Measurements from ENCODE around the gene SHC1. TPM values are rescaled to one million over a fixed set of nuclear protein-coding genes. Genes with fewer than 3 reads are reported as not detected.

The SHC1 gene
- total RNA-seq, 1 donor from 2014 or later = 69.0 TPM

GRCh38 chr1:155004352-155005075, 34.0 kb upstream of the SHC1 start:
- H3K27ac Mint-ChIP-seq = peak overlapping the region; percentile 29
- no peaks in the 10 kb centered on the region for H3K9me3 ChIP-seq (ENCODE audit: low read depth)
- H3K4me3 Mint-ChIP-seq = peak overlapping the region; percentile 84
- H3F3A ChIP-seq (ENCODE audit: low read depth) = peaks cover 29% of the 10 kb centered on the region
- peaks cover 21% of the 10 kb centered on the region for H3K4me1 Mint-ChIP-seq
- H3K9ac ChIP-seq = no peak overlapping the region
- DNase-seq (ENCODE audit: low spot score) = no peak
- peaks cover 5% of the 10 kb centered on the region for H3K27me3 Mint-ChIP-seq (ENCODE audit: insufficient read depth, low read depth)
- no peak overlapping the region for H2AFZ ChIP-seq (replicated peaks)
- no peak for TF ChIP-seq EZH2phosphoT487 (IDR thresholded peaks at IDR 0.05)
- TF ChIP-seq CTCF (IDR thresholded peaks at IDR 0.05) = no peak
- no peak for TF ChIP-seq EZH2 (IDR thresholded peaks at IDR 0.05)
- H3K4me3 ChIP-seq = peak overlapping the region; percentile 72
- H3K9me3 Mint-ChIP-seq = peaks cover 2% of the 10 kb centered on the region
- H3K79me2 ChIP-seq (ENCODE audit: low read depth) = peaks cover 38% of the 10 kb centered on the region
- no peaks in the 10 kb centered on the region for H3K27me3 ChIP-seq
- no peaks in the 10 kb centered on the region for H3K36me3 ChIP-seq
- no peak overlapping the region for H3K27ac ChIP-seq
- peaks cover 30% of the 10 kb centered on the region for H3K4me1 ChIP-seq
- H3K4me2 ChIP-seq = peak overlapping the region; percentile 98
- no peaks in the 10 kb centered on the region for H3K36me3 Mint-ChIP-seq
- H4K20me1 ChIP-seq (ENCODE audit: low read depth) = no peaks in the 10 kb centered on the region

- Histone ChIP-seq H3K79me2 (ENCODE audit: low read depth) (peaks cover 38% of the 10 kb centered on the region), H4K20me1 (ENCODE audit: low read depth) (no peaks in the 10 kb centered on the region), H3K4me1 (peaks cover 28% of the 10 kb centered on the region), H3K9me3 (ENCODE audit: low read depth) (no peaks in the 10 kb centered on the region), H3K27ac (no peak overlapping the region), H3K27me3 (no peaks in the 10 kb centered on the region), H3F3A (ENCODE audit: low read depth) (peaks cover 35% of the 10 kb centered on the region), H3K4me3 (peak overlapping the region; percentile 72), H3K36me3 (no peaks in the 10 kb centered on the region), H3K9ac (no peak overlapping the region), H2AFZ (replicated peaks) (no peak overlapping the region), H3K4me2 (peak overlapping the region; percentile 98)
- Mint-ChIP-seq H3K27me3 (ENCODE audit: insufficient read depth, low read depth) (peaks cover 3% of the 10 kb centered on the region), H3K27ac (peak overlapping the region; percentile 87), H3K9me3 (peaks cover 2% of the 10 kb centered on the region), H3K36me3 (no peaks in the 10 kb centered on the region), H3K4me3 (peak overlapping the region; percentile 95), H3K4me1 (peaks cover 23% of the 10 kb centered on the region)
- TF ChIP-seq CTCF (IDR thresholded peaks at IDR 0.05) = no peak
- no peak for TF ChIP-seq EZH2phosphoT487 (IDR thresholded peaks at IDR 0.05)
- no peak for TF ChIP-seq EZH2 (IDR thresholded peaks at IDR 0.05)
- peak; percentile 59 for DNase-seq (ENCODE audit: low spot score)
Measured at GRCh38 chr1:155003766-155004351, 33.3 kb upstream of the SHC1 start.

- Histone ChIP-seq H3K4me2 (peak overlapping the region; percentile 98), H3K4me1 (peaks cover 24% of the 10 kb centered on the region), H3K9ac (no peak overlapping the region), H3K27me3 (no peaks in the 10 kb centered on the region), H4K20me1 (ENCODE audit: low read depth) (no peaks in the 10 kb centered on the region), H2AFZ (replicated peaks) (no peak overlapping the region), H3K4me3 (peak overlapping the region; percentile 72), H3K36me3 (no peaks in the 10 kb centered on the region), H3K9me3 (ENCODE audit: low read depth) (no peaks in the 10 kb centered on the region), H3F3A (ENCODE audit: low read depth) (peaks cover 40% of the 10 kb centered on the region), H3K79me2 (ENCODE audit: low read depth) (peaks cover 38% of the 10 kb centered on the region), H3K27ac (no peak overlapping the region)
- peak; percentile 62 for DNase-seq (ENCODE audit: low spot score)
- Mint-ChIP-seq H3K27me3 (ENCODE audit: insufficient read depth, low read depth) (peaks cover 3% of the 10 kb centered on the region), H3K4me1 (peaks cover 25% of the 10 kb centered on the region), H3K36me3 (no peaks in the 10 kb centered on the region), H3K9me3 (peaks cover 2% of the 10 kb centered on the region), H3K27ac (peak overlapping the region; percentile 87), H3K4me3 (peak overlapping the region; percentile 95)
- TF ChIP-seq EZH2phosphoT487 (IDR thresholded peaks at IDR 0.05) (no peak), EZH2 (IDR thresholded peaks at IDR 0.05) (no peak), CTCF (IDR thresholded peaks at IDR 0.05) (no peak)
Measured at GRCh38 chr1:155003227-155003765, 32.7 kb upstream of the SHC1 start.

Data from neural progenitor cell (in vitro differentiated cells).